Osteoblast (primary cell): Measurements from ENCODE around the gene NEGR1. TPM values are rescaled to one million over a fixed set of nuclear protein-coding genes. Genes with fewer than 3 reads are reported as not detected.

Experiments used
- DNase-seq: peaks from one replicate; pipeline ENCODE4 v3.0.0; 2011; ENCODE audit warnings: low spot score, mixed read lengths; ENCODE audit not compliant: insufficient read length; ENCODE audit errors: missing footprints
- H2AFZ ChIP-seq: 2 replicates; pipeline ENCODE4 v1.6.0; 2011; ENCODE audit warnings: mild to moderate bottlenecking, low read length
- H3K27ac ChIP-seq: 2 replicates; pipeline ENCODE4 v1.5.1; 2011; ENCODE audit warnings: mild to moderate bottlenecking, low read depth, low read length, moderate library complexity
- H3K27me3 ChIP-seq: 2 replicates; pipeline ENCODE4 v1.6.0; 2012; ENCODE audit warnings: mild to moderate bottlenecking, control low read depth, inconsistent platforms, low read length, moderate library complexity; ENCODE audit not compliant: insufficient read depth
- H3K36me3 ChIP-seq: 2 replicates; pipeline ENCODE4 v1.5.1; 2011; ENCODE audit warnings: mild to moderate bottlenecking, low read length, control low read depth, moderate library complexity; ENCODE audit not compliant: insufficient read depth
- H3K4me1 ChIP-seq: 2 replicates; pipeline ENCODE4 v1.5.1; 2011; ENCODE audit warnings: mild to moderate bottlenecking, low read length, control low read depth, moderate library complexity; ENCODE audit not compliant: insufficient read depth
- H3K4me2 ChIP-seq: 2 replicates; pipeline ENCODE4 v1.6.0; 2011; ENCODE audit warnings: mild to moderate bottlenecking, low read length; ENCODE audit not compliant: insufficient read depth
- H3K4me3 ChIP-seq: fragments of 200-600 bp; sonication (generic); 3 replicates; pipeline ENCODE4 v1.5.1; 2012; ENCODE audit warnings: mild to moderate bottlenecking, low read length, inconsistent platforms; ENCODE audit not compliant: insufficient read depth
- H3K79me2 ChIP-seq: 2 replicates; pipeline ENCODE4 v1.6.0; 2012; ENCODE audit warnings: mild to moderate bottlenecking, low read length, control low read depth, inconsistent platforms; ENCODE audit not compliant: insufficient read depth
- H3K9me3 ChIP-seq: 2 replicates; pipeline ENCODE4 v1.5.1; 2011; ENCODE audit warnings: low read depth, low read length, control low read depth
- H4K20me1 ChIP-seq: 2 replicates; pipeline ENCODE4 v1.6.0; 2012; ENCODE audit warnings: mild to moderate bottlenecking, low read length, control low read depth; ENCODE audit not compliant: insufficient read depth
- total RNA-seq: library from RNA; depleted of rRNA; stranded (reverse); fragments of >200 nt; gene quantifications from 2 replicates; pipeline ENCODE4 v1.2.3, GENCODE V29; 2012
- TF ChIP-seq, protein P1 (sequence below): IDR thresholded peaks from 2 replicates; pipeline ENCODE4 v1.5.1; 2011; ENCODE audit warnings: mild to moderate bottlenecking, low read depth, low read length, moderate library complexity; ENCODE audit errors: extremely low read depth

The NEGR1 gene
- total RNA-seq, 1 donor = 18.1 TPM

DNA sequence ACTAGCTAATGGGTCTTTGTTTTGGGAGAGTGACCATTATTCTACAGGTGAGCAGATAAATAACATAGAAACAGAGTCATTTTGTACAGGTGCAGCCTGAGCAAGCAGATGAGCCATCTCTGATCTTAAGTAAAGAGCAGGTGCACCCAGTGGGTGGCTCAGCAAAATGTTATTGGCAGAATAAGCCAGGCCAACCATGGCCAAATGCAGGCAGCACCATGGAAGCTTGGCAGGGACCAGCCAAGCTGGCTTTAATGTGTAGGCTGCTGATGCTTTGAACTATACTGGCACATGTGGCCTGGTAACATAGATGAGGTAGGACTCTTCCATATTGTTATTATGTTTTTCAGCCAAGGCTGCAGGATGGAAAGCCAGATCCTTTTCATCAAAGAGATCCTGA, 648.2 kb downstream of the NEGR1 start:
- TF ChIP-seq, protein P1, sequence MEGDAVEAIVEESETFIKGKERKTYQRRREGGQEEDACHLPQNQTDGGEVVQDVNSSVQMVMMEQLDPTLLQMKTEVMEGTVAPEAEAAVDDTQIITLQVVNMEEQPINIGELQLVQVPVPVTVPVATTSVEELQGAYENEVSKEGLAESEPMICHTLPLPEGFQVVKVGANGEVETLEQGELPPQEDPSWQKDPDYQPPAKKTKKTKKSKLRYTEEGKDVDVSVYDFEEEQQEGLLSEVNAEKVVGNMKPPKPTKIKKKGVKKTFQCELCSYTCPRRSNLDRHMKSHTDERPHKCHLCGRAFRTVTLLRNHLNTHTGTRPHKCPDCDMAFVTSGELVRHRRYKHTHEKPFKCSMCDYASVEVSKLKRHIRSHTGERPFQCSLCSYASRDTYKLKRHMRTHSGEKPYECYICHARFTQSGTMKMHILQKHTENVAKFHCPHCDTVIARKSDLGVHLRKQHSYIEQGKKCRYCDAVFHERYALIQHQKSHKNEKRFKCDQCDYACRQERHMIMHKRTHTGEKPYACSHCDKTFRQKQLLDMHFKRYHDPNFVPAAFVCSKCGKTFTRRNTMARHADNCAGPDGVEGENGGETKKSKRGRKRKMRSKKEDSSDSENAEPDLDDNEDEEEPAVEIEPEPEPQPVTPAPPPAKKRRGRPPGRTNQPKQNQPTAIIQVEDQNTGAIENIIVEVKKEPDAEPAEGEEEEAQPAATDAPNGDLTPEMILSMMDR = no peak

DNA sequence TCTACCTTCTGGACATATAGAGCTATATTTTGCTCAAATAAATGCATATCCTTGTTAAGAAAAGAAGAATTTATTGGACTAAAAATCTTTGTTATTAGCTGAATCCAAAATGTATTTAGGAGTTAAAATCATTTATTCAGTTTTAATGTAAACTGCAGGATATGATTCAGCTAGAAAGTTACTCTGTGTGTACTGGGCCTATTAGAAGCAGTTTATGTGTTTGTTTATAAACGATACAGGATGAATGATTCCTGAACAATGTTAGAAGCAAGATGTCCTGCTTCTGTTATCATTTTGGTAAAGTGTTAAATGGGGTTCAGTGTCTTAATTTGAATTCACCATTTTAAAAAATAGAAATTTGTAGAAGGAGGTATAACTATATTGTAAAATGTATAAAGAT, 652.3 kb downstream of the NEGR1 start:
- Histone ChIP-seq H3K27me3 (no peaks in the 10 kb centered on the region), H3K4me2 (no peak overlapping the region), H3K9me3 (no peaks in the 10 kb centered on the region), H2AFZ (no peak overlapping the region), H3K4me1 (no peaks in the 10 kb centered on the region), H3K79me2 (no peaks in the 10 kb centered on the region), H4K20me1 (no peaks in the 10 kb centered on the region), H3K4me3 (no peak overlapping the region), H3K36me3 (no peaks in the 10 kb centered on the region), H3K27ac (no peak overlapping the region)
- DNase-seq = no peak
- TF ChIP-seq, protein P1 = no peak

More for the DNA sequence above, 648.2 kb downstream of the NEGR1 start:
- Histone ChIP-seq H2AFZ (no peak overlapping the region), H3K27me3 (no peaks in the 10 kb centered on the region), H3K4me3 (no peak overlapping the region), H3K27ac (no peak overlapping the region), H3K79me2 (no peaks in the 10 kb centered on the region), H3K9me3 (no peaks in the 10 kb centered on the region), H4K20me1 (no peaks in the 10 kb centered on the region), H3K36me3 (no peaks in the 10 kb centered on the region), H3K4me1 (no peaks in the 10 kb centered on the region), H3K4me2 (no peak overlapping the region)
- no peak for DNase-seq

DNA sequence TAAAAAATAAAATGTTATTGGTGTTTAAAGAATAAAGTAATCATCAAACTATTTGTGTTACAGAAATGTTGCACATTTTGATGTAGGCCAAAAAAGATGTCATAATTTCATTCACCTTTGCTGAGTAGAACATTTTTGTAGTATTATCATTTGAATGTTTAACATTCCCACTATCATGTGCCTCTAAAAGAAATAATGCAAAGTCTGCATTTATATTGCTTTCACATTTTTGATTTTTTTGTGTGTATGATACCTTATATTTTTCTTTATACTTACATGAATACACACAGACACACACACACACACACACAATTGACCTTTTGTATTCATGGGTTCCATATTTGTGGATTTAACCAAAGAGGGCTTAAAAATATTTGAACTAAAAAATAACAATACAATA, 657.3 kb downstream of the NEGR1 start:
- no peak overlapping the region for H3K4me3 ChIP-seq
- DNase-seq = no peak
- no peaks in the 10 kb centered on the region for H3K79me2 ChIP-seq
- H2AFZ ChIP-seq = no peak overlapping the region
- H3K9me3 ChIP-seq = no peaks in the 10 kb centered on the region
- TF ChIP-seq, protein P1 = no peak
- no peak overlapping the region for H3K27ac ChIP-seq
- no peaks in the 10 kb centered on the region for H3K4me1 ChIP-seq
- H3K4me2 ChIP-seq = no peak overlapping the region
- H3K27me3 ChIP-seq = no peaks in the 10 kb centered on the region
- no peaks in the 10 kb centered on the region for H4K20me1 ChIP-seq
- no peaks in the 10 kb centered on the region for H3K36me3 ChIP-seq

DNA sequence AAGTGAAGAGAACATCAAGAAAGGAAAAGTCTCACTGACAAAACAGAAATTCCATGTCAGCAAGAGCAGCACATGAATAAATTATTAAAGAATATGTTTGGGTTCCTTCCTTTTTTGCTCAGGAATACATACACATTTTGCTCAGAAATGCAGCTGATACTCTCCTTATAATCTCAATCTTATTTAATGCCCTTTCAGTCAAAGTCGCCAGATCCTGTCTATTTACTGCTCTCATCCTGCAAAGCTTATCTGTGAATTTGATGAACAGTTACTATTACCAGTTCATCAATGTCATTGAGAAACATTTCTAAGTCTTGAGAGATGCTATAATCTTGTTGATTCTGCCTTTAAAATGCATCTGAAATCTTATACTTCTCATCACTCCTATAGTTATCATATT, 658.5 kb downstream of the NEGR1 start:
- no peak overlapping the region for H2AFZ ChIP-seq
- TF ChIP-seq, protein P1 = no peak
- no peak overlapping the region for H3K27ac ChIP-seq
- no peak for DNase-seq
- no peaks in the 10 kb centered on the region for H3K9me3 ChIP-seq
- no peaks in the 10 kb centered on the region for H3K36me3 ChIP-seq
- H3K4me2 ChIP-seq = no peak overlapping the region
- H3K4me3 ChIP-seq = no peak overlapping the region
- H3K4me1 ChIP-seq = no peaks in the 10 kb centered on the region
- H4K20me1 ChIP-seq = no peaks in the 10 kb centered on the region
- no peaks in the 10 kb centered on the region for H3K79me2 ChIP-seq
- no peaks in the 10 kb centered on the region for H3K27me3 ChIP-seq
